H1 (cell line): Measurements from ENCODE around the gene AGPAT4. TPM values are rescaled to one million over a fixed set of nuclear protein-coding genes. Genes with fewer than 3 reads are reported as not detected.
A peak's percentile ranks its signal among the peaks of the same experiment; 100 is the strongest.

Experiments
- CTCF ChIA-PET: fragments of 300-600 bp; sonication (Branson Sonifier 250); formaldehyde crosslinking; loops from one replicate; lab custom pipeline; 2021; ENCODE audit not compliant: partially characterized antibody; lab: Charles Lee
- POLR2A ChIA-PET: fragments of 300-600 bp; sonication (Branson Sonifier 250); formaldehyde crosslinking; loops from one replicate; lab custom pipeline; 2021; ENCODE audit warnings: inconsistent platforms; ENCODE audit not compliant: partially characterized antibody; lab: Charles Lee
- DNase-seq, 2 experiments: peaks; one replicate each; pipeline versions ENCODE4 v3.0.0 to v3.0.0-alpha.2; 2010 to 2022; ENCODE audit warnings: low spot score in 2 of 2, low read depth in 1 of 2, mixed read lengths in 1 of 2
- FAIRE-seq: peaks from 2 replicates; lab custom pipeline; 2011; peaks lifted over from hg19 to GRCh38; lab: Jason Lieb, UNC
- H2AFZ ChIP-seq: 2 replicates; pipeline ENCODE4 v1.8.1; 2012; ENCODE audit warnings: low read length, inconsistent platforms
- H2AK5ac ChIP-seq: 2 replicates; pipeline ENCODE4 v1.6.1; 2013; ENCODE audit warnings: low read depth, low read length
- H2BK120ac ChIP-seq: replicated peaks from 2 replicates; pipeline ENCODE3; 2013; ENCODE audit warnings: low read depth, low read length, inconsistent platforms
- H2BK12ac ChIP-seq: 2 replicates; pipeline ENCODE4 v1.6.1; 2013; ENCODE audit warnings: low read depth, low read length
- H2BK15ac ChIP-seq: 2 replicates; pipeline ENCODE4 v1.6.1; 2013; ENCODE audit warnings: low read length
- H2BK20ac ChIP-seq: 2 replicates; pipeline ENCODE4 v1.6.1; 2013; ENCODE audit warnings: low read length
- H2BK5ac ChIP-seq: 2 replicates; pipeline ENCODE4 v1.6.1; 2013; ENCODE audit warnings: low read depth, low read length
- H3K14ac ChIP-seq: 2 replicates; pipeline ENCODE4 v1.6.1; 2013; ENCODE audit warnings: inconsistent platforms; ENCODE audit not compliant: insufficient read length
- H3K18ac ChIP-seq: 2 replicates; pipeline ENCODE4 v1.6.1; 2013; ENCODE audit warnings: low read length; ENCODE audit errors: extremely low read depth
- H3K23ac ChIP-seq: 2 replicates; pipeline ENCODE4 v1.6.1; 2013; ENCODE audit warnings: inconsistent platforms; ENCODE audit not compliant: insufficient read length
- H3K23me2 ChIP-seq: 2 replicates; pipeline ENCODE4 v1.6.1; 2013; ENCODE audit warnings: low read depth, low read length
- H3K27ac ChIP-seq: 2 replicates; pipeline ENCODE4 v1.6.1; 2011; ENCODE audit warnings: low read depth, low read length, inconsistent platforms
- H3K27me3 ChIP-seq, 4 experiments: replicated peaks in 1 of 4; 1 replicate in 1 of 4; 2 replicates in 3 of 4; pipeline versions ENCODE4 v1.6.1 to v1.8.1; 2011 to 2013; ENCODE audit warnings: low read length in 3 of 4, mild to moderate bottlenecking in 3 of 4, inconsistent platforms in 2 of 4, mixed read lengths in 2 of 4, moderate library complexity in 1 of 4; ENCODE audit not compliant: control insufficient read depth in 3 of 4, insufficient read depth in 3 of 4; ENCODE audit errors: extremely low read depth in 1 of 4
- H3K36me3 ChIP-seq, 4 experiments: 2 replicates each; pipeline versions ENCODE4 v1.6.1 to v1.8.1; 2011 to 2013; ENCODE audit warnings: mild to moderate bottlenecking in 4 of 4, low read length in 3 of 4, moderate library complexity in 2 of 4, control low read depth in 1 of 4, inconsistent platforms in 1 of 4; ENCODE audit not compliant: insufficient read depth in 4 of 4, control insufficient read depth in 2 of 4
- H3K4ac ChIP-seq: replicated peaks from 2 replicates; pipeline ENCODE3; 2013; ENCODE audit warnings: low read length, low read depth, mixed read lengths, inconsistent platforms; ENCODE audit not compliant: insufficient read length
- H3K4me1 ChIP-seq, 4 experiments: replicated peaks in 1 of 4; 1 replicate in 1 of 4; 2 replicates in 3 of 4; pipeline versions ENCODE4 v1.6.1 to v1.8.1; 2011 to 2013; ENCODE audit warnings: low read length in 3 of 4, inconsistent platforms in 2 of 4, mixed read lengths in 1 of 4; ENCODE audit not compliant: insufficient read depth in 4 of 4, control insufficient read depth in 3 of 4
- H3K4me2 ChIP-seq, 2 experiments: 2 replicates each; pipeline versions ENCODE4 v1.6.1 to v1.8.1; 2011 to 2013; ENCODE audit warnings: low read depth in 2 of 2, low read length in 2 of 2, control low read depth in 1 of 2, inconsistent platforms in 1 of 2, mild to moderate bottlenecking in 1 of 2; ENCODE audit not compliant: insufficient read depth in 1 of 2
- H3K4me3 ChIP-seq, 4 experiments: fragments of 200-600, 300-600 bp in 1 of 4; sonication (generic), shearing (Covaris generic), sonication (Bioruptor Twin) in 1 of 4; 2 replicates each; pipeline versions ENCODE4 v1.5.1 to v1.8.1; 2011 to 2016; ENCODE audit warnings: low read length in 4 of 4, low read depth in 3 of 4, control low read depth in 2 of 4, inconsistent platforms in 2 of 4, mild to moderate bottlenecking in 2 of 4, mixed read lengths in 1 of 4, moderate library complexity in 1 of 4; ENCODE audit not compliant: insufficient read depth in 2 of 4; ENCODE audit errors: extremely low read depth in 1 of 4
- H3K56ac ChIP-seq: replicated peaks from 2 replicates; pipeline ENCODE3; 2013; ENCODE audit warnings: low read depth, mild to moderate bottlenecking, mixed read lengths, low read length, inconsistent platforms; ENCODE audit not compliant: insufficient read length
- H3K79me1 ChIP-seq: 2 replicates; pipeline ENCODE4 v1.6.1; 2013; ENCODE audit warnings: low read depth, low read length, control low read depth
- H3K79me2 ChIP-seq, 2 experiments: 2 replicates each; pipeline versions ENCODE4 v1.6.1 to v1.8.1; 2012 to 2013; ENCODE audit warnings: low read length in 2 of 2, mild to moderate bottlenecking in 2 of 2, inconsistent platforms in 1 of 2; ENCODE audit not compliant: insufficient read depth in 2 of 2, control insufficient read depth in 1 of 2
- H3K9ac ChIP-seq, 4 experiments: replicated peaks in 1 of 4; 1 replicate in 1 of 4; 2 replicates in 3 of 4; pipeline versions ENCODE4 v1.6.1 to v1.8.1; 2011 to 2013; ENCODE audit warnings: low read depth in 3 of 4, low read length in 3 of 4, control low read depth in 2 of 4, mild to moderate bottlenecking in 2 of 4, moderate library complexity in 2 of 4, inconsistent platforms in 1 of 4; ENCODE audit errors: extremely low read depth in 1 of 4
- H3K9me3 ChIP-seq, 2 experiments: 2 replicates each; pipeline versions ENCODE4 v1.6.1 to v1.8.1; 2012 to 2013; ENCODE audit warnings: mild to moderate bottlenecking in 2 of 2, moderate library complexity in 2 of 2, control low read depth in 1 of 2, inconsistent platforms in 1 of 2, low read depth in 1 of 2, low read length in 1 of 2, mixed read lengths in 1 of 2; ENCODE audit not compliant: insufficient read depth in 2 of 2
- H4K20me1 ChIP-seq, 2 experiments: replicated peaks in 1 of 2; 2 replicates each; pipeline versions ENCODE3 to v1.8.1; 2011 to 2013; ENCODE audit warnings: inconsistent platforms in 2 of 2, low read length in 2 of 2, mild to moderate bottlenecking in 1 of 2; ENCODE audit not compliant: insufficient read depth in 2 of 2, control insufficient read depth in 1 of 2
- H4K5ac ChIP-seq: 2 replicates; pipeline ENCODE4 v1.6.1; 2013; ENCODE audit warnings: low read length, low read depth, mixed read lengths, inconsistent platforms; ENCODE audit not compliant: insufficient read length
- H4K8ac ChIP-seq: 2 replicates; pipeline ENCODE4 v1.8.0; 2013; ENCODE audit warnings: mild to moderate bottlenecking, moderate library complexity, low read length, inconsistent platforms; ENCODE audit not compliant: insufficient read depth; ENCODE audit errors: extremely low read depth
- H4K91ac ChIP-seq: replicated peaks from 2 replicates; pipeline ENCODE3; 2013; ENCODE audit warnings: low read length, mixed read lengths, inconsistent platforms; ENCODE audit not compliant: insufficient read length
- CREB1 ChIP-seq: IDR thresholded peaks from 2 replicates; pipeline ENCODE4 v1.6.1; 2012; ENCODE audit warnings: inconsistent platforms
- EGR1 ChIP-seq: IDR thresholded peaks from 2 replicates; pipeline ENCODE4 v1.6.1; 2011; ENCODE audit warnings: low read depth, low read length, borderline replicate concordance
- GTF2F1 ChIP-seq: IDR thresholded peaks from 2 replicates; pipeline ENCODE4 v1.6.1; 2012; ENCODE audit warnings: low read depth, low read length, improper control_type of control experiment, borderline replicate concordance
- MAFK ChIP-seq: IDR thresholded peaks from 2 replicates; pipeline ENCODE4 v1.6.1; 2012; ENCODE audit warnings: low read depth, mild to moderate bottlenecking, improper control_type of control experiment, low read length
- NANOG ChIP-seq: IDR thresholded peaks from 2 replicates; pipeline ENCODE4 v1.6.1; 2011; ENCODE audit warnings: low read length, low read depth, mild to moderate bottlenecking, inconsistent platforms; ENCODE audit not compliant: insufficient read depth, poor library complexity, severe bottlenecking
- RXRA ChIP-seq: IDR thresholded peaks from 2 replicates; pipeline ENCODE4 v1.6.1; 2011; ENCODE audit warnings: low read depth, mild to moderate bottlenecking, low read length, moderate library complexity; ENCODE audit not compliant: insufficient read depth
- SP1 ChIP-seq: IDR thresholded peaks from 2 replicates; pipeline ENCODE4 v1.6.1; 2011; ENCODE audit warnings: low read depth, low read length
- TAF1 ChIP-seq: IDR thresholded peaks from 2 replicates; pipeline ENCODE4 v1.6.1; 2011; ENCODE audit warnings: mild to moderate bottlenecking, low read depth, low read length
- TAF7 ChIP-seq: optimal IDR thresholded peaks from 2 replicates; pipeline ENCODE3; 2011; ENCODE audit warnings: low read depth, mild to moderate bottlenecking, inconsistent platforms, low read length, moderate library complexity, borderline replicate concordance
- TCF12 ChIP-seq: IDR thresholded peaks from 2 replicates; pipeline ENCODE4 v1.6.1; 2011; ENCODE audit warnings: low read depth, mild to moderate bottlenecking, low read length
- WGBS, 2 experiments: shearing (Covaris generic) in 1 of 2; methylation state at CpG; one replicate each; pipeline versions ENCODE4 v1.1.6 to v1.1.7; 2013 to 2015; ENCODE audit warnings: low lambda C conversion rate in 2 of 2, mixed read lengths in 2 of 2, inconsistent platforms in 1 of 2, low coverage in 1 of 2, missing lambda C conversion rate in 1 of 2; ENCODE audit not compliant: insufficient replicate concordance in 2 of 2, insufficient coverage in 1 of 2, insufficient read length in 1 of 2; ENCODE audit errors: extremely low coverage in 1 of 2, missing lambda C conversion rate in 1 of 2; 5-methylcytosine and 5-hydroxymethylcytosine counted together
- polyA plus RNA-seq, 7 experiments: library from polyadenylated mRNA; depleted of rRNA in 3 of 7; stranded (reverse) in 5 of 7; unstranded in 2 of 7; fragments of >200 nt in 5 of 7; fragments of 200-250 nt in 2 of 7; gene quantifications; 1 replicate in 5 of 7; 2 replicates in 1 of 7; 4 replicates in 1 of 7; pipeline versions ENCODE4 v1.2.1 to v1.2.3, GENCODE V29; 2011 to 2013; ENCODE audit warnings: missing spikeins in 2 of 7, mixed read lengths in 2 of 7
- total RNA-seq: library from RNA; stranded (reverse); fragmentation: NEBNext Ultra II Directional; extraction: Animal tissue kit (Norgen Biotek cat#: 25700); gene quantifications from 2 replicates; pipeline ENCODE4 v1.2.1, GENCODE V29; 2021
- TF ChIP-seq, protein P1 (sequence below): IDR thresholded peaks from 2 replicates; pipeline ENCODE4 v1.6.1; 2012; ENCODE audit warnings: inconsistent platforms

AGPAT4 gene
- total and polyA plus RNA-seq, 2 of the 8 experiments (the other 6 are each of a cell fraction or from before 2014, with no cell fraction given), result 13.5 to 23.8 TPM

DNA sequence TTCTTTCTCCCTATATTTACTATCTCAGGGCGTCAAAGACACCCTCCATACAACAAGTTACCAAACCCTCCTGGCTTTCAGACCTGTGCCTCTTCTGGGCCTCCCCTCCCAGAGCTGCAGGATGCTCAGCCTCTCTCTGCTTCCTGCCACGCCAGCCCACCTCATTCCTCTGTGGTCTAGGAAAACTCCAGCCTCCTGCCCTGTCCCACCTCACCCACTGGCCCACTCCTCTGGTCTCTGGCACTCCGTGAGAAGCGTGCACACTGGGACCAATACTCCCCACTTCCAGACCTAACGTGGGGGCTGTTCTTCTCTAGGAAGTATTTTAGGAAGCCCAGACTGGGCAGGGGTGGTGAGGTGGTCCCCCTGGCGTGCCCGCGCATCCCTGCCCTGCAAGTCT is 9.7 kb downstream of the AGPAT4 start:
- TF ChIP-seq, protein P1, sequence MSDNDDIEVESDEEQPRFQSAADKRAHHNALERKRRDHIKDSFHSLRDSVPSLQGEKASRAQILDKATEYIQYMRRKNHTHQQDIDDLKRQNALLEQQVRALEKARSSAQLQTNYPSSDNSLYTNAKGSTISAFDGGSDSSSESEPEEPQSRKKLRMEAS, result no peak
- TF ChIP-seq CREB1 (no peak), MAFK (no peak), GTF2F1 (no peak), SP1 (no peak), TAF7 (no peak), EGR1 (no peak), RXRA (no peak), NANOG (no peak), TAF1 (no peak), TCF12 (no peak)
- Histone ChIP-seq H3K23ac (no peak overlapping the region), H3K4me1 (peaks cover 2 to 13% (median 9%) of the 10 kb centered on the region in 4 experiments; a peak in 5 of 7 replicates), H2BK12ac (no peak overlapping the region), H3K4ac (no peak overlapping the region), H4K20me1 (peaks cover 0 to 22% of the 10 kb centered on the region in 2 experiments), H3K27ac (no peak overlapping the region), H3K18ac (no peak overlapping the region), H3K9me3 (no peaks in the 10 kb centered on the region), H3K56ac (no peak overlapping the region), H3K4me3 (no peak overlapping the region), H2BK120ac (no peak overlapping the region), H3K9ac (no peak overlapping the region), H3K14ac (no peak overlapping the region), H4K91ac (no peak overlapping the region), H4K5ac (no peak overlapping the region), H2BK5ac (no peak overlapping the region), H2BK15ac (no peak overlapping the region), H2BK20ac (no peak overlapping the region), H3K36me3 (peaks cover 0 to 8% (median 0%) of the 10 kb centered on the region in 4 experiments; a peak in 2 of 8 replicates), H2AFZ (no peak overlapping the region), H3K4me2 (no peak overlapping the region), H3K23me2 (no peaks in the 10 kb centered on the region), H4K8ac (peak overlapping the region; percentile 8; the same call in 1 of the 2 replicates), H3K79me1 (peaks cover 30% of the 10 kb centered on the region), H3K79me2 (peaks cover 9 to 70% of the 10 kb centered on the region in 2 experiments), H2AK5ac (no peak overlapping the region), H3K27me3 (no peaks in the 10 kb centered on the region)
- 96% methylated on average over 8 of the region's 8 CpGs; no CpG with 5 or more reads in 1 of the 2 experiments for WGBS, 2 experiments
- no peak for FAIRE-seq
- DNase-seq, result no peak
- ChIA-PET POLR2A (interaction anchor here (5.7 kb wide), 1 partner anchor 9 kb away, joined by 39 read pairs; the partner anchor contains the start of gene AGPAT4), CTCF (no interaction called here)
